ENCODE measurements around the gene CCDC78. TPM values are rescaled to one million over a fixed set of nuclear protein-coding genes. Genes with fewer than 3 reads are reported as not detected.
A peak's percentile ranks its signal among the peaks of the same experiment; 100 is the strongest.

The CCDC78 gene
- total and polyA plus RNA-seq, 2 of the 4 experiments (the other 2 are of a cell fraction) = 0.54 to 4.6 TPM

GRCh38 chr16:725463-726187, 618 bp downstream of the CCDC78 start (continued):
- TF ChIP-seq CTCF (conservative IDR thresholded peaks at IDR 0.05; ENCODE audit: low read depth, low read length) = no peak

GRCh38 chr16:725041-725376, 1.2 kb downstream of the CCDC78 start:
- Histone ChIP-seq H4K20me1 (ENCODE audit: insufficient read depth, low read length) (peaks cover 4% of the 10 kb centered on the region), H2AK5ac (ENCODE audit: low read depth, low read length) (no peak overlapping the region), H3K79me1 (ENCODE audit: low read depth in 1 of 2, low read length in 2 of 2) (peaks cover 0 to 5% of the 10 kb centered on the region in 2 experiments; a peak in 1 of 4 replicates), H4K91ac (ENCODE audit: insufficient read depth, low read depth, low read length) (no peak overlapping the region), H3K18ac (ENCODE audit: low read depth, low read length) (no peak overlapping the region), H2BK120ac (ENCODE audit: low read depth, low read length) (no peak overlapping the region), H3K4me2 (ENCODE audit: low read depth, low read length) (no peak overlapping the region), H2AFZ (replicated peaks; ENCODE audit: low read length, poor library complexity) (peak overlapping the region; percentile 11), H3K27ac (ENCODE audit: insufficient read depth, low read length) (no peak overlapping the region), H3K27me3 (ENCODE audit: control insufficient read depth, insufficient read depth, low read length) (no peaks in the 10 kb centered on the region), H2BK5ac (ENCODE audit: low read depth, low read length, poor library complexity, severe bottlenecking) (no peak overlapping the region), H3K9ac (ENCODE audit: low read depth, low read length) (no peak overlapping the region), H3K9me1 (ENCODE audit: insufficient read depth, low read length) (peaks cover 2% of the 10 kb centered on the region; the same call in 1 of the 2 replicates), H3K4me3 (ENCODE audit: insufficient read depth, low read depth, low read length) (no peak overlapping the region), H3K14ac (replicated peaks; ENCODE audit: low read depth, low read length) (no peak overlapping the region), H2AK9ac (replicated peaks; ENCODE audit: low read depth, low read length, poor library complexity) (no peak overlapping the region), H3K56ac (ENCODE audit: extremely low read depth, insufficient read depth, low read length) (no peak overlapping the region), H4K8ac (ENCODE audit: low read depth in 2 of 2, low read length in 2 of 2) (no peak overlapping the region), H3K9me3 (ENCODE audit: control insufficient read depth, insufficient read depth, low read length) (no peaks in the 10 kb centered on the region), H4K5ac (ENCODE audit: low read depth, low read length) (no peak overlapping the region), H2BK20ac (ENCODE audit: low read depth, low read length) (no peak overlapping the region), H3K4me1 (ENCODE audit: control insufficient read depth, insufficient read depth, low read length) (peaks cover 14% of the 10 kb centered on the region), H3K4ac (ENCODE audit: low read depth, low read length) (no peak overlapping the region), H3K36me3 (ENCODE audit: control insufficient read depth, insufficient read depth, low read length) (peaks cover 1% of the 10 kb centered on the region; the same call in 1 of the 2 replicates), H2BK15ac (ENCODE audit: low read depth, low read length) (no peak overlapping the region), H3K23ac (ENCODE audit: low read depth, low read length) (no peak overlapping the region)
- DNase-seq (no peak), ATAC-seq (ENCODE audit: low read depth) (no peak)
- WGBS, 2 experiments (ENCODE audit: extremely low coverage in 2 of 2, insufficient read length in 1 of 2) = no CpG with 5 or more reads among the region's 7 CpGs
- no TSS peak for BruUV-seq (replicated peaks)
- ChIA-PET POLR2A (ENCODE audit: unreplicated experiment) (no interaction called here), CTCF (no interaction called here)
- in situ Hi-C loops (cut with MboI; ENCODE audit: low sequenced_read_pairs) = no loop called here
- dilution Hi-C loops (cut with HindIII; ENCODE audit: low sequenced_read_pairs, unreplicated experiment) = no loop called here
- intact Hi-C loops (cut with micrococcal nuclease) = loop anchor here (5.0 kb wide), 1 partner anchor 62 kb away; the partner anchor contains the start of genes CHTF18 and RPUSD1
- no peak for TF ChIP-seq MAFK (IDR thresholded peaks at IDR 0.05; ENCODE audit: low read depth, low read length)
- TF ChIP-seq RAD21 (IDR thresholded peaks at IDR 0.05; ENCODE audit: low read length) = no peak
- TF ChIP-seq CEBPB (IDR thresholded peaks at IDR 0.05; ENCODE audit: low read depth, low read length) = no peak
- TF ChIP-seq BHLHE40 (IDR thresholded peaks at IDR 0.05; ENCODE audit: low read depth, low read length) = no peak
- TF ChIP-seq SMC3 (IDR thresholded peaks at IDR 0.05; ENCODE audit: low read depth, low read length) = no peak
- no peak for TF ChIP-seq RCOR1 (IDR thresholded peaks at IDR 0.05; ENCODE audit: insufficient replicate concordance, low read length)
- no peak for TF ChIP-seq MXI1 (IDR thresholded peaks at IDR 0.05; ENCODE audit: borderline replicate concordance, low read depth, low read length)
- TF ChIP-seq POLR2A (IDR thresholded peaks at IDR 0.05; ENCODE audit: low read depth, low read length) = no peak
- no peak for TF ChIP-seq RFX5 (IDR thresholded peaks at IDR 0.05; ENCODE audit: low read depth, low read length)
- no peak for TF ChIP-seq CTCF (conservative IDR thresholded peaks at IDR 0.05; ENCODE audit: low read depth, low read length)
- TF ChIP-seq MAZ (IDR thresholded peaks at IDR 0.05; ENCODE audit: borderline replicate concordance, low read depth, low read length) = no peak

All from IMR-90 (cell line).